H1 (cell line): Measurements from ENCODE around the gene ZNF763.
"Not testable (repeated sequence)": the region's sequence is repeated elsewhere in the genome, so short reads cannot be mapped to it uniquely, and the experiment has no call there.

Experiments used
- ASH2L ChIP-seq: fragments of 200-600, 300-600 bp; sonication (generic); IDR thresholded peaks from one replicate; pipeline ENCODE4 v1.7.1; 2017; ENCODE audit warnings: low read length
- BCL11A ChIP-seq, 2 experiments: IDR thresholded peaks; one replicate each; pipeline ENCODE4 v1.6.1; 2011; ENCODE audit warnings: low read depth in 2 of 2, low read length in 2 of 2, mild to moderate bottlenecking in 2 of 2
- BRCA1 ChIP-seq: IDR thresholded peaks from 2 replicates; pipeline ENCODE4 v1.6.1; 2012; ENCODE audit warnings: low read depth, low read length, improper control_type of control experiment
- HDAC2 ChIP-seq, 2 experiments: fragments of 300-600 bp in 1 of 2; sonication (generic) in 1 of 2; IDR thresholded peaks; 2 replicates each; pipeline ENCODE4 v1.6.1; 2011 to 2012; ENCODE audit warnings: low read depth in 2 of 2, low read length in 2 of 2, mild to moderate bottlenecking in 2 of 2, moderate library complexity in 2 of 2, borderline replicate concordance in 1 of 2, inconsistent platforms in 1 of 2
- POLR2A ChIP-seq, 2 experiments: IDR thresholded peaks; 1 replicate in 1 of 2; 2 replicates in 1 of 2; pipeline ENCODE4 v1.6.1; 2011; ENCODE audit warnings: low read depth in 2 of 2, low read length in 2 of 2, mild to moderate bottlenecking in 2 of 2; ENCODE audit errors: control extremely low read depth in 1 of 2
- POLR2AphosphoS5 ChIP-seq: IDR thresholded peaks from 2 replicates; pipeline ENCODE4 v1.6.1; 2011; ENCODE audit warnings: low read depth, low read length
- TAF1 ChIP-seq: IDR thresholded peaks from 2 replicates; pipeline ENCODE4 v1.6.1; 2011; ENCODE audit warnings: mild to moderate bottlenecking, low read depth, low read length
- TEAD4 ChIP-seq: IDR thresholded peaks from 2 replicates; pipeline ENCODE4 v1.6.1; 2012; ENCODE audit warnings: low read depth, low read length, inconsistent platforms, mixed read lengths
- TF ChIP-seq, protein P1 (sequence below), 3 experiments: IDR thresholded peaks; 1 replicate in 2 of 3; 2 replicates in 1 of 3; pipeline versions ENCODE4 v1.5.1 to v1.6.1; 2011; ENCODE audit warnings: low read length in 3 of 3, mild to moderate bottlenecking in 3 of 3, inconsistent platforms in 2 of 3, low read depth in 1 of 3, moderate library complexity in 1 of 3; ENCODE audit not compliant: insufficient read depth in 1 of 3; ENCODE audit errors: control extremely low read depth in 1 of 3
- TF ChIP-seq, protein P2 (sequence below): IDR thresholded peaks from 2 replicates; pipeline ENCODE4 v1.6.1; 2012; ENCODE audit warnings: low read length, inconsistent platforms

DNA sequence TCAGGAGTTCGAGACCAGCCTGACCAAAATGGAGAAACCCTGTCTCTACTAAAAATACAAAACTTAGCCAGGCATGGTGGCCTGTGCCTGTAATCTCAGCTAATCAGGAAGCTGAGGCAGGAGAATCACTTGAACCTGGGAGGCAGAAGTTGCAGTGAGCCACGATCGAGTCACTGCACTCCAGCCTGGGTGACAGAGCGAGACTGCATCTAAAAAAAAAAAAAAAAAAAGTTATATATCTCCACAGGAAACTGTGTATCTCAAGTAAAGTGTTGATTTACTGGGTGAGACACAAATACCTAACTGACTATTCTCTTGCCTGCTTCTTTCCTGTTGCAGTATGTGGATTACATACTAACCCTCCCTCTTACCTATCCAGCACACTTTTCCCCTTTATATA is 27.1 kb downstream of the ZNF763 start:
- TF ChIP-seq, protein P1, sequence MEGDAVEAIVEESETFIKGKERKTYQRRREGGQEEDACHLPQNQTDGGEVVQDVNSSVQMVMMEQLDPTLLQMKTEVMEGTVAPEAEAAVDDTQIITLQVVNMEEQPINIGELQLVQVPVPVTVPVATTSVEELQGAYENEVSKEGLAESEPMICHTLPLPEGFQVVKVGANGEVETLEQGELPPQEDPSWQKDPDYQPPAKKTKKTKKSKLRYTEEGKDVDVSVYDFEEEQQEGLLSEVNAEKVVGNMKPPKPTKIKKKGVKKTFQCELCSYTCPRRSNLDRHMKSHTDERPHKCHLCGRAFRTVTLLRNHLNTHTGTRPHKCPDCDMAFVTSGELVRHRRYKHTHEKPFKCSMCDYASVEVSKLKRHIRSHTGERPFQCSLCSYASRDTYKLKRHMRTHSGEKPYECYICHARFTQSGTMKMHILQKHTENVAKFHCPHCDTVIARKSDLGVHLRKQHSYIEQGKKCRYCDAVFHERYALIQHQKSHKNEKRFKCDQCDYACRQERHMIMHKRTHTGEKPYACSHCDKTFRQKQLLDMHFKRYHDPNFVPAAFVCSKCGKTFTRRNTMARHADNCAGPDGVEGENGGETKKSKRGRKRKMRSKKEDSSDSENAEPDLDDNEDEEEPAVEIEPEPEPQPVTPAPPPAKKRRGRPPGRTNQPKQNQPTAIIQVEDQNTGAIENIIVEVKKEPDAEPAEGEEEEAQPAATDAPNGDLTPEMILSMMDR (IDR thresholded peaks at IDR 0.05; ENCODE audit: control extremely low read depth in 1 of 3, insufficient read depth in 1 of 3, low read depth in 1 of 3, low read length in 3 of 3), result not testable (repeated sequence)
- not testable (repeated sequence) for TF ChIP-seq HDAC2 (IDR thresholded peaks at IDR 0.05; ENCODE audit: borderline replicate concordance in 1 of 2, low read depth in 2 of 2, low read length in 2 of 2); POLR2A (IDR thresholded peaks at IDR 0.05; ENCODE audit: control extremely low read depth in 1 of 2, low read depth in 2 of 2, low read length in 2 of 2); ASH2L; POLR2AphosphoS5; BRCA1; BCL11A (IDR thresholded peaks at IDR 0.05; ENCODE audit: low read depth in 2 of 2, low read length in 2 of 2); TAF1; TEAD4
- TF ChIP-seq, protein P2, sequence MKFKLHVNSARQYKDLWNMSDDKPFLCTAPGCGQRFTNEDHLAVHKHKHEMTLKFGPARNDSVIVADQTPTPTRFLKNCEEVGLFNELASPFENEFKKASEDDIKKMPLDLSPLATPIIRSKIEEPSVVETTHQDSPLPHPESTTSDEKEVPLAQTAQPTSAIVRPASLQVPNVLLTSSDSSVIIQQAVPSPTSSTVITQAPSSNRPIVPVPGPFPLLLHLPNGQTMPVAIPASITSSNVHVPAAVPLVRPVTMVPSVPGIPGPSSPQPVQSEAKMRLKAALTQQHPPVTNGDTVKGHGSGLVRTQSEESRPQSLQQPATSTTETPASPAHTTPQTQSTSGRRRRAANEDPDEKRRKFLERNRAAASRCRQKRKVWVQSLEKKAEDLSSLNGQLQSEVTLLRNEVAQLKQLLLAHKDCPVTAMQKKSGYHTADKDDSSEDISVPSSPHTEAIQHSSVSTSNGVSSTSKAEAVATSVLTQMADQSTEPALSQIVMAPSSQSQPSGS, result not testable (repeated sequence)
